ENCODE results near the gene EAPP. TPM values are rescaled to one million over a fixed set of nuclear protein-coding genes. Genes with fewer than 3 reads are reported as not detected.
"Not testable (repeated sequence)": the region's sequence is repeated elsewhere in the genome, so short reads cannot be mapped to it uniquely, and the experiment has no call there.

Gene EAPP
- total and polyA plus RNA-seq, 4 donors, result 25.4 to 92.6 (median 32.0) TPM

- H3K9me3 ChIP-seq (ENCODE audit: control insufficient read depth in 4 of 4, insufficient read depth in 3 of 4, low read length in 3 of 4), result no peaks in the 10 kb centered on the region
- 86 to 98% methylated on average over 8 of the region's 8 CpGs for WGBS, 2 donors
- no peaks in the 10 kb centered on the region for H3K4me1 ChIP-seq (ENCODE audit: control insufficient read depth in 5 of 5, insufficient read depth in 5 of 5, low read length in 5 of 5)
- ATAC-seq (ENCODE audit: insufficient read depth, low FRiP score) (no peak), DNase-seq (no peak)
- no peak for TF ChIP-seq CTCF (IDR thresholded peaks at IDR 0.05; ENCODE audit: control extremely low read depth, extremely low read depth)
- no peaks in the 10 kb centered on the region for H3K27me3 ChIP-seq (ENCODE audit: control insufficient read depth in 3 of 3, insufficient read depth in 3 of 3, low read length in 2 of 3)
- H3K27ac ChIP-seq (ENCODE audit: low read depth in 1 of 2, low read length in 1 of 2), result no peak overlapping the region
- H3K9ac ChIP-seq (ENCODE audit: insufficient read depth in 1 of 2, low read length in 2 of 2), result no peak overlapping the region
- H3K4me3 ChIP-seq, result no peak overlapping the region
- peaks cover 8 to 15% (median 12%) of the 10 kb centered on the region in 4 donors for H3K36me3 ChIP-seq (ENCODE audit: control insufficient read depth in 4 of 4, insufficient read depth in 4 of 4, low read length in 4 of 4)
These were observed 23.3 kb upstream of the EAPP start for GRCh38 chr14:34562776-34563150.

- not testable (repeated sequence) for H3K9ac ChIP-seq (ENCODE audit: insufficient read depth in 1 of 2, low read length in 2 of 2); H3K27me3 ChIP-seq (ENCODE audit: control insufficient read depth in 3 of 3, insufficient read depth in 3 of 3, low read length in 2 of 3); H3K4me3 ChIP-seq; ATAC-seq (ENCODE audit: insufficient read depth, low FRiP score); H3K27ac ChIP-seq (ENCODE audit: low read depth in 1 of 2, low read length in 1 of 2); DNase-seq; H3K9me3 ChIP-seq (ENCODE audit: control insufficient read depth in 4 of 4, insufficient read depth in 3 of 4, low read length in 3 of 4); H3K4me1 ChIP-seq (ENCODE audit: control insufficient read depth in 5 of 5, insufficient read depth in 5 of 5, low read length in 5 of 5)
- peaks cover 2 to 14% (median 10%) of the 10 kb centered on the region in 4 donors for H3K36me3 ChIP-seq (ENCODE audit: control insufficient read depth in 4 of 4, insufficient read depth in 4 of 4, low read length in 4 of 4)
- WGBS, 2 donors, result 94 to 98% methylated on average over 7 of the region's 8 CpGs
These were observed 22.7 kb upstream of the EAPP start for GRCh38 chr14:34562037-34562775.

- H3K4me1 ChIP-seq (ENCODE audit: control insufficient read depth in 5 of 5, insufficient read depth in 5 of 5, low read length in 5 of 5); H3K9ac ChIP-seq (ENCODE audit: insufficient read depth in 1 of 2, low read length in 2 of 2); H3K27me3 ChIP-seq (ENCODE audit: control insufficient read depth in 3 of 3, insufficient read depth in 3 of 3, low read length in 2 of 3); H3K9me3 ChIP-seq (ENCODE audit: control insufficient read depth in 4 of 4, insufficient read depth in 3 of 4, low read length in 3 of 4); H3K4me3 ChIP-seq; H3K27ac ChIP-seq (ENCODE audit: low read depth in 1 of 2, low read length in 1 of 2); DNase-seq; H3K36me3 ChIP-seq (ENCODE audit: control insufficient read depth in 4 of 4, insufficient read depth in 4 of 4, low read length in 4 of 4): not testable (repeated sequence)
- ATAC-seq (ENCODE audit: insufficient read depth, low FRiP score), result peak; percentile 90
- WGBS, 2 donors, result no CpG with 5 or more reads among the region's 35 CpGs
These were observed 17.0 kb upstream of the EAPP start for GRCh38 chr14:34556498-34556829.

GRCh38 chr14:34555583-34556497 is 16.3 kb upstream of the EAPP start:
- not testable (repeated sequence) for H3K9me3 ChIP-seq (ENCODE audit: control insufficient read depth in 4 of 4, insufficient read depth in 3 of 4, low read length in 3 of 4); H3K27ac ChIP-seq (ENCODE audit: low read depth in 1 of 2, low read length in 1 of 2); H3K4me3 ChIP-seq; H3K4me1 ChIP-seq (ENCODE audit: control insufficient read depth in 5 of 5, insufficient read depth in 5 of 5, low read length in 5 of 5); H3K36me3 ChIP-seq (ENCODE audit: control insufficient read depth in 4 of 4, insufficient read depth in 4 of 4, low read length in 4 of 4); H3K9ac ChIP-seq (ENCODE audit: insufficient read depth in 1 of 2, low read length in 2 of 2); H3K27me3 ChIP-seq (ENCODE audit: control insufficient read depth in 3 of 3, insufficient read depth in 3 of 3, low read length in 2 of 3); DNase-seq
- WGBS, 2 donors, result no CpG with 5 or more reads among the region's 49 CpGs
- peak; percentile 84 for ATAC-seq (ENCODE audit: insufficient read depth, low FRiP score)

Data from lung (tissue), 12 donors.